Hippocampal formation (tissue), 2 donors: Measurements from ENCODE around the gene POU4F1.

Experiments used
- DNase-seq, 2 donors: peaks; one replicate each; lab custom pipeline; 2025; lab: John Stamatoyannopoulos, UW

POU4F1 gene

GRCh38 chr13:78592584-78592983 lies 10.8 kb downstream of the POU4F1 start:
- no peak for DNase-seq

GRCh38 chr13:78589206-78589605 lies 14.1 kb downstream of the POU4F1 start:
- DNase-seq, result no peak

- DNase-seq, result no peak
Observed at GRCh38 chr13:78587395-78587794, 16.0 kb downstream of the POU4F1 start.

- DNase-seq, result no peak
Observed at GRCh38 chr13:78586706-78587105, 16.6 kb downstream of the POU4F1 start.

GRCh38 chr13:78576261-78576660 lies 27.1 kb downstream of the POU4F1 start:
- no peak for DNase-seq

GRCh38 chr13:78572459-78572858 lies 30.9 kb downstream of the POU4F1 start:
- DNase-seq, result no peak

- DNase-seq, result no peak
Observed at GRCh38 chr13:78569029-78569428, 34.3 kb downstream of the POU4F1 start.

- no peak for DNase-seq
Observed at GRCh38 chr13:78566631-78567030, 36.7 kb downstream of the POU4F1 start.

GRCh38 chr13:78562237-78562889 lies 41.0 kb downstream of the POU4F1 start:
- no peak for DNase-seq
